Coronary artery (tissue), 2 donors: ENCODE measurements around the gene MYL5.

Source experiments
- DNase-seq: peaks from one replicate; pipeline ENCODE4 v3.0.0-alpha.2; 2017; ENCODE audit warnings: low spot score
- H3K27ac ChIP-seq, 2 donors: fragments of 200-600 bp; sonication (generic); one replicate each; pipeline ENCODE4 v1.5.1; 2016 to 2019
- H3K4me3 ChIP-seq: fragments of 200-600 bp; sonication (generic); 2 replicates; pipeline ENCODE4 v1.5.1; 2016; ENCODE audit warnings: mild to moderate bottlenecking, moderate library complexity
- CTCF ChIP-seq: fragments of 200-600 bp; sonication (generic); IDR thresholded peaks from one replicate; pipeline ENCODE4 v1.5.1; 2019; ENCODE audit warnings: antibody characterized with exemption

The MYL5 gene

GRCh38 chr4:655464-656151, 18.7 kb upstream of the MYL5 start:
- TF ChIP-seq CTCF, result no peak
- no peak overlapping the region for H3K27ac ChIP-seq
- no peak overlapping the region for H3K4me3 ChIP-seq
- no peak for DNase-seq

GRCh38 chr4:656436-657337, 17.7 kb upstream of the MYL5 start:
- no peak for DNase-seq
- no peak for TF ChIP-seq CTCF
- Histone ChIP-seq H3K4me3 (no peak overlapping the region), H3K27ac (no peak overlapping the region)

- no peak for TF ChIP-seq CTCF
- no peak overlapping the region for H3K4me3 ChIP-seq
- no peak for DNase-seq
- no peak overlapping the region for H3K27ac ChIP-seq
Measured at GRCh38 chr4:657338-657833, 17.0 kb upstream of the MYL5 start.

GRCh38 chr4:657834-658667, 16.3 kb upstream of the MYL5 start:
- no peak for TF ChIP-seq CTCF
- DNase-seq, result no peak
- Histone ChIP-seq H3K27ac (no peak overlapping the region), H3K4me3 (no peak overlapping the region)

GRCh38 chr4:658681-659667, 15.4 kb upstream of the MYL5 start:
- H3K27ac ChIP-seq, result no peak overlapping the region
- DNase-seq, result no peak

More at GRCh38 chr4:658681-659667, 15.4 kb upstream of the MYL5 start:
- TF ChIP-seq CTCF, result no peak
- no peak overlapping the region for H3K4me3 ChIP-seq
